GM12878 (cell line): ENCODE results near the gene RTF1. TPM values are rescaled to one million over a fixed set of nuclear protein-coding genes. Genes with fewer than 3 reads are reported as not detected.

Experiments used
- ATAC-seq: fragments of 200-7000 bp; cut with Tn5 transposase; 3 replicates; pipeline ENCODE4 v1.9.1; 2020; ENCODE audit warnings: mild to moderate bottlenecking, moderate library complexity
- BruUV-seq: library from RNA; stranded (reverse); fragments of 400-500 nt; replicated peaks from 2 replicates; lab custom pipeline; 2021; lab: Mats Ljungman, UMichigan
- CTCF ChIA-PET: fragments of 300-600 bp; sonication (Branson Sonifier 250); formaldehyde crosslinking; extraction: SDS; loops from one replicate; lab custom pipeline; 2021; ENCODE audit warnings: inconsistent platforms; lab: Yijun Ruan, JAX
- POLR2A ChIA-PET: fragments of 350-600 bp; formaldehyde crosslinking; extraction: SDS; loops from one replicate; lab custom pipeline; 2021; ENCODE audit warnings: inconsistent platforms; lab: Charles Lee
- RAD21 ChIA-PET: fragments of 300-600 bp; sonication (Branson Sonifier 250); formaldehyde crosslinking; loops from one replicate; lab custom pipeline; 2023; ENCODE audit warnings: antibody characterized with exemption; ENCODE audit not compliant: unreplicated experiment; lab: Charles Lee
- SMC1A ChIA-PET: fragments of 300-600 bp; sonication (Branson Sonifier 250); formaldehyde crosslinking; loops from one replicate; lab custom pipeline; 2023; ENCODE audit not compliant: unreplicated experiment, uncharacterized antibody; lab: Charles Lee
- DNase-seq: peaks from one replicate; pipeline ENCODE4 v3.0.0-alpha.2; 2011; ENCODE audit warnings: low read depth, low spot score
- FAIRE-seq: peaks from 3 replicates; lab custom pipeline; 2011; peaks lifted over from hg19 to GRCh38; lab: Jason Lieb, UNC
- H2AFZ ChIP-seq: 2 replicates; pipeline ENCODE4 v1.6.0; 2011; ENCODE audit warnings: low read depth, low read length, control low read depth; ENCODE audit not compliant: control insufficient read depth
- H3K27ac ChIP-seq: 2 replicates; pipeline ENCODE4 v1.5.1; 2011; ENCODE audit warnings: control low read depth; ENCODE audit not compliant: control insufficient read depth, insufficient read depth
- H3K27me3 ChIP-seq, 2 experiments: replicated peaks in 1 of 2; 2 replicates each; pipeline versions ENCODE4 v1.6.0 to v1.6.1; 2011; ENCODE audit warnings: low read length in 1 of 2; ENCODE audit not compliant: control insufficient read depth in 2 of 2, insufficient read depth in 2 of 2
- H3K36me3 ChIP-seq, 2 experiments: 2 replicates each; pipeline ENCODE4 v1.5.1; 2011; ENCODE audit warnings: low read length in 1 of 2; ENCODE audit not compliant: control insufficient read depth in 2 of 2, insufficient read depth in 2 of 2
- H3K4me1 ChIP-seq: 2 replicates; pipeline ENCODE4 v1.6.1; 2011; ENCODE audit warnings: mild to moderate bottlenecking, low read length, moderate library complexity, mixed read lengths; ENCODE audit not compliant: control insufficient read depth, insufficient read depth
- H3K4me2 ChIP-seq: 2 replicates; pipeline ENCODE4 v1.6.0; 2011; ENCODE audit warnings: control low read depth; ENCODE audit not compliant: control insufficient read depth, insufficient read depth
- H3K4me3 ChIP-seq: fragments of 200-600 bp; sonication (generic); 2 replicates; pipeline ENCODE4 v1.5.1; 2016
- H3K79me2 ChIP-seq: 2 replicates; pipeline ENCODE4 v1.6.0; 2011; ENCODE audit warnings: low read length; ENCODE audit not compliant: control insufficient read depth, insufficient read depth
- H3K9ac ChIP-seq: 2 replicates; pipeline ENCODE4 v1.8.0; 2011; ENCODE audit warnings: low read length, control low read depth, mixed read lengths; ENCODE audit not compliant: control insufficient read depth, insufficient read depth
- H3K9me3 ChIP-seq: replicated peaks from 3 replicates; pipeline ENCODE4 v1.5.1; 2011; ENCODE audit warnings: mild to moderate bottlenecking, low read length; ENCODE audit not compliant: control insufficient read depth, insufficient read depth
- H4K20me1 ChIP-seq: 2 replicates; pipeline ENCODE4 v1.6.0; 2011; ENCODE audit not compliant: control insufficient read depth, insufficient read depth
- ATF3 ChIP-seq: IDR thresholded peaks from 2 replicates; pipeline ENCODE4 v1.6.1; 2011; ENCODE audit warnings: low read depth, mild to moderate bottlenecking, low read length, moderate library complexity, borderline replicate concordance; ENCODE audit errors: extremely low read depth
- ATF7 ChIP-seq: fragments of 450-650 bp; IDR thresholded peaks from 2 replicates; pipeline ENCODE4 v1.6.1; 2016; ENCODE audit warnings: low read depth, mild to moderate bottlenecking
- BACH1 ChIP-seq: fragments of 450-650 bp; IDR thresholded peaks from 2 replicates; pipeline ENCODE4 v1.6.1; 2017; ENCODE audit warnings: mild to moderate bottlenecking, borderline replicate concordance
- BHLHE40 ChIP-seq, 2 experiments: fragments of 450-650 bp in 1 of 2; IDR thresholded peaks; 2 replicates each; pipeline ENCODE4 v1.6.1; 2011 to 2017; ENCODE audit warnings: low read depth in 2 of 2, borderline replicate concordance in 1 of 2, improper control_type of control experiment in 1 of 2, low read length in 1 of 2, mild to moderate bottlenecking in 1 of 2
- CREB1 ChIP-seq: IDR thresholded peaks from 2 replicates; pipeline ENCODE4 v1.6.1; 2012; ENCODE audit warnings: low read depth, mild to moderate bottlenecking, inconsistent platforms
- EP300 ChIP-seq, 2 experiments: fragments of 150-350 bp in 1 of 2; IDR thresholded peaks; 2 replicates each; pipeline ENCODE4 v1.6.1; 2011 to 2012; ENCODE audit warnings: low read depth in 2 of 2, low read length in 2 of 2, borderline replicate concordance in 1 of 2, improper control_type of control experiment in 1 of 2, inconsistent platforms in 1 of 2; ENCODE audit not compliant: control insufficient read depth in 1 of 2
- KLF5 ChIP-seq: fragments of 450-650 bp; IDR thresholded peaks from 2 replicates; pipeline ENCODE4 v1.6.1; 2014; ENCODE audit warnings: mild to moderate bottlenecking; ENCODE audit not compliant: partially characterized antibody
- LARP7 ChIP-seq: fragments of 450-650 bp; IDR thresholded peaks from 2 replicates; pipeline ENCODE4 v1.6.1; 2017; ENCODE audit warnings: mild to moderate bottlenecking
- MEF2A ChIP-seq: IDR thresholded peaks from 2 replicates; pipeline ENCODE4 v1.6.1; 2011; ENCODE audit warnings: low read depth, mild to moderate bottlenecking, low read length, moderate library complexity; ENCODE audit not compliant: insufficient read depth
- MEF2B ChIP-seq: fragments of 450-650 bp; IDR thresholded peaks from 2 replicates; pipeline ENCODE4 v1.6.1; 2018; ENCODE audit warnings: mild to moderate bottlenecking, moderate library complexity; ENCODE audit not compliant: partially characterized antibody, poor library complexity, severe bottlenecking
- MTA2 ChIP-seq: fragments of 450-650 bp; IDR thresholded peaks from 2 replicates; pipeline ENCODE4 v1.6.1; 2016; ENCODE audit warnings: low read depth, mild to moderate bottlenecking, moderate library complexity
- NBN ChIP-seq: fragments of 450-650 bp; IDR thresholded peaks from 2 replicates; pipeline ENCODE4 v1.6.1; 2016
- NFYA ChIP-seq: IDR thresholded peaks from 2 replicates; pipeline ENCODE4 v1.6.1; 2011; ENCODE audit warnings: low read depth, mild to moderate bottlenecking, low read length, improper control_type of control experiment, borderline replicate concordance
- POLR2AphosphoS5 ChIP-seq: IDR thresholded peaks from 2 replicates; pipeline ENCODE4 v1.6.1; 2011; ENCODE audit warnings: mild to moderate bottlenecking, low read length, inconsistent platforms
- PRDM15 ChIP-seq: fragments of 450-650 bp; formaldehyde crosslinking; IDR thresholded peaks from 2 replicates; pipeline ENCODE4 v1.4.0; 2020; ENCODE audit warnings: mild to moderate bottlenecking, moderate library complexity
- SMAD1 ChIP-seq: fragments of 450-650 bp; IDR thresholded peaks from 2 replicates; pipeline ENCODE4 v1.6.1; 2018; ENCODE audit warnings: mild to moderate bottlenecking, low read depth; ENCODE audit not compliant: partially characterized antibody
- USF1 ChIP-seq: IDR thresholded peaks from 2 replicates; pipeline ENCODE4 v1.6.1; 2011; ENCODE audit warnings: borderline replicate concordance, low read depth, mild to moderate bottlenecking, moderate library complexity, mixed read lengths, low read length; ENCODE audit not compliant: insufficient read depth; ENCODE audit errors: extremely low read length
- YBX1 ChIP-seq: fragments of 450-650 bp; IDR thresholded peaks from 2 replicates; pipeline ENCODE4 v1.6.1; 2016; ENCODE audit warnings: antibody characterized with exemption
- ZBED1 ChIP-seq: IDR thresholded peaks from 2 replicates; pipeline ENCODE4 v1.6.1; 2016; ENCODE audit warnings: borderline replicate concordance
- WGBS: methylation state at CpG from one replicate; pipeline ENCODE4 v1.1.6; 2016; ENCODE audit warnings: low lambda C conversion rate; ENCODE audit not compliant: insufficient replicate concordance, insufficient coverage; ENCODE audit errors: missing lambda C conversion rate; 5-methylcytosine and 5-hydroxymethylcytosine counted together
- in situ Hi-C: fragments of 300-500 bp; cut with MboI; formaldehyde crosslinking; loops from 9 replicates; pipeline ENCODE4 v1.14.3; 2018; ENCODE audit warnings: mixed read lengths
- intact Hi-C: fragments of 100-400 bp; cut with micrococcal nuclease; formaldehyde crosslinking; loops from one replicate; pipeline ENCODE4 v1.14.2; 2022; ENCODE audit not compliant: unreplicated experiment
- polyA plus RNA-seq, 11 experiments: library from polyadenylated mRNA; depleted of rRNA in 4 of 11; unstranded in 6 of 11; stranded (reverse) in 5 of 11; fragments of >200 nt; fragmentation: Nextera tagmentation in 4 of 11; fragmentation: Illumina TruSeq in 1 of 11; extraction: Ambion mirVana in 4 of 11; extraction: Trizol in 1 of 11; gene quantifications; 1 replicate in 1 of 11; 2 replicates in 10 of 11; pipeline versions ENCODE4 v1.2.1 to v1.2.3, GENCODE V29; 2011 to 2016; ENCODE audit warnings: inconsistent platforms in 2 of 11, missing spikeins in 2 of 11, low read depth in 1 of 11
- total RNA-seq, 4 experiments: library from RNA; depleted of rRNA in 3 of 4; stranded (reverse); fragments of >200 nt in 3 of 4; fragmentation: Illumina TruSeq in 1 of 4; extraction: Trizol in 1 of 4; gene quantifications; 2 replicates each; pipeline versions ENCODE4 v1.2.1 to v1.2.3, GENCODE V29; 2013 to 2021

RTF1 gene
- total and polyA plus RNA-seq, 10 of the 15 experiments (the other 5 are each of a cell fraction or from before 2014, with no cell fraction given): 7.2 to 67.9 (median 32.3) TPM

- DNase-seq: no peak
- POLR2A ChIA-PET: no interaction called here
These were observed 82.4 kb downstream of the RTF1 start for GRCh38 chr15:41499109-41499851.

More at GRCh38 chr15:41499109-41499851, 82.4 kb downstream of the RTF1 start:
- ChIA-PET CTCF (interaction anchor here (2.5 kb wide), 1 partner anchor 33 kb away, joined by 18 read pairs; no protein-coding TSS in a partner anchor), SMC1A (no interaction called here), RAD21 (no interaction called here)
- BruUV-seq: no TSS peak
- H3K9ac ChIP-seq: no peak overlapping the region
- H4K20me1 ChIP-seq: no peaks in the 10 kb centered on the region; the same call in 1 of the 2 replicates
- ATAC-seq (no peak), FAIRE-seq (no peak)
- no peak for TF ChIP-seq YBX1
- no peak for TF ChIP-seq BACH1
- no peak for TF ChIP-seq MEF2A
- TF ChIP-seq ATF7: no peak
- no peak for TF ChIP-seq ZBED1
- TF ChIP-seq NFYA: no peak
- peak; percentile 26 for TF ChIP-seq USF1
- no peak for TF ChIP-seq SMAD1
- no peak for TF ChIP-seq MTA2
- TF ChIP-seq NBN: no peak
- no peak for TF ChIP-seq EP300 (IDR thresholded peaks at IDR 0.05; ENCODE audit: borderline replicate concordance in 1 of 2, control insufficient read depth in 1 of 2, low read depth in 2 of 2, low read length in 2 of 2)
- TF ChIP-seq ATF3: no peak
- TF ChIP-seq LARP7: no peak
- no peak for TF ChIP-seq POLR2AphosphoS5
- TF ChIP-seq CREB1: no peak
- TF ChIP-seq BHLHE40 (IDR thresholded peaks at IDR 0.05; ENCODE audit: borderline replicate concordance in 1 of 2, low read depth in 2 of 2, low read length in 1 of 2): peak in 1 of 2 experiments; percentile 54; a peak in 1 of 4 replicates
- TF ChIP-seq MEF2B: peak; percentile 67
- no peak for TF ChIP-seq KLF5
- TF ChIP-seq PRDM15 (CRISPR knock-in tag): no peak
- intact Hi-C loops (no loop called here), in situ Hi-C loops (no loop called here)
- H2AFZ ChIP-seq: no peak overlapping the region
- no peaks in the 10 kb centered on the region for H3K9me3 ChIP-seq
- peaks cover 20 to 22% of the 10 kb centered on the region in 2 experiments for H3K27me3 ChIP-seq
- no peaks in the 10 kb centered on the region for H3K79me2 ChIP-seq
- 34% methylated on average over 6 of the region's 6 CpGs for WGBS
- peaks cover 15% of the 10 kb centered on the region for H3K4me1 ChIP-seq
- H3K27ac ChIP-seq: no peak overlapping the region
- H3K4me3 ChIP-seq: no peak overlapping the region
- H3K4me2 ChIP-seq: no peak overlapping the region
- no peaks in the 10 kb centered on the region for H3K36me3 ChIP-seq
